D721Med (cell line): ENCODE results near the gene DYNLL1.

ENCODE experiments used
- DNase-seq: peaks from one replicate; pipeline ENCODE4 v3.0.0; 2011; ENCODE audit warnings: low spot score; ENCODE audit not compliant: insufficient read length
- FAIRE-seq: peaks from 2 replicates; lab custom pipeline; 2011; peaks lifted over from hg19 to GRCh38; lab: Jason Lieb, UNC
- TF ChIP-seq, protein P1 (sequence below): IDR thresholded peaks from 2 replicates; pipeline ENCODE4 v1.5.1; 2012; ENCODE audit warnings: mild to moderate bottlenecking, control low read depth; ENCODE audit not compliant: insufficient read depth; ENCODE audit errors: missing control alignments

Gene DYNLL1

DNA sequence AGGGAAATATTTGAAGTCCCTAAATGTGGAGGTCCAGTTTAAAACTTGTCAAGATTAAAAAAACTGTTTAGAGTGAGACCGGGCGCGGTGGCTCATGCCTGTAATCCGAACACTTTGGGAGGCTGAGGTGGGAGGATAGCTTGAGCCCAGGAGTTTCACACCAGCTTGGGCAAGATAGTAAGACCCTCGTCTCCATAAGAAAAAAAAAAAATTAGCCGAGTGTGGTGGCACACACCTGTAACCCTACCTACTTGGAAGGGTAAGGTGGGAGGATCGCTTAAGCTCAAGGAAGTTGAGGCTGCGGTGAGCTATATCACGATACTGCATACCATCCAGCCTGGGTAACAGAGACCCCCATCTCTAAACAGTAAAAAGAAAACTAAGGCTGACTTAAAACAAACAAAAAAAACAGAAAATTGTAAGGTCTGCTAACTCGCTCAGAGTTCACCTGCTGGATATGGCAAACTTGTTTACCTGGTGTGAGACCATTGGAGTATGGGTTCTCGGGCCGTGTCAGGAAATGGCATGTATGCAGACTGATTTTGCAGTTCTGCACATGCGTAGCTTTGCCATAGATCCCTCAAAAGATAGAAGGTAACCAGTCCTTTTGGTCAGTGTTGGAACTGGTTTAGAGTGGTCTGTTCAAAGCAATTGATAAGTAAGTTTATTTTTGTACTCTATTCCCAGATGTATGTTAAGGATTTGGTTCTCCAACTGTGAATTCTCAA is 40.3 kb downstream of the DYNLL1 start:
- TF ChIP-seq, protein P1, sequence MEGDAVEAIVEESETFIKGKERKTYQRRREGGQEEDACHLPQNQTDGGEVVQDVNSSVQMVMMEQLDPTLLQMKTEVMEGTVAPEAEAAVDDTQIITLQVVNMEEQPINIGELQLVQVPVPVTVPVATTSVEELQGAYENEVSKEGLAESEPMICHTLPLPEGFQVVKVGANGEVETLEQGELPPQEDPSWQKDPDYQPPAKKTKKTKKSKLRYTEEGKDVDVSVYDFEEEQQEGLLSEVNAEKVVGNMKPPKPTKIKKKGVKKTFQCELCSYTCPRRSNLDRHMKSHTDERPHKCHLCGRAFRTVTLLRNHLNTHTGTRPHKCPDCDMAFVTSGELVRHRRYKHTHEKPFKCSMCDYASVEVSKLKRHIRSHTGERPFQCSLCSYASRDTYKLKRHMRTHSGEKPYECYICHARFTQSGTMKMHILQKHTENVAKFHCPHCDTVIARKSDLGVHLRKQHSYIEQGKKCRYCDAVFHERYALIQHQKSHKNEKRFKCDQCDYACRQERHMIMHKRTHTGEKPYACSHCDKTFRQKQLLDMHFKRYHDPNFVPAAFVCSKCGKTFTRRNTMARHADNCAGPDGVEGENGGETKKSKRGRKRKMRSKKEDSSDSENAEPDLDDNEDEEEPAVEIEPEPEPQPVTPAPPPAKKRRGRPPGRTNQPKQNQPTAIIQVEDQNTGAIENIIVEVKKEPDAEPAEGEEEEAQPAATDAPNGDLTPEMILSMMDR: no peak
- no peak for DNase-seq
- no peak for FAIRE-seq

DNA sequence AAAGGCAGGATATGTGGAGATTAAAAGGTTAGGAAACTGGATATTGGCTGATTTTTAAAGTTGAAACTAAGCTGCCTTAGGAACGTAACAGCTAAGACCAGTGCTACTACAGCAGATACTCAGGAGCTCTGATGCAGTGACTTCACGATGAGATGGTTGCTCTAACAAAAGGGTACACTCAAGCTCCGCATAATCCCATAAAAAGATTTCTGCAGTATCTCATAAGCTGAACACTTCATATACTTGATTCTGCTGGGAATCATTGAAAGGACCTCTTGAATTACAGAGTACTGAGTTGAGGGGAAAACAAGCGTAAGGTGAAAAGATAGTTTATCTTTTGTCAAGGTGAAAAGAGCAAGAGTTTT is 41.9 kb downstream of the DYNLL1 start:
- TF ChIP-seq, protein P1: no peak

DNA sequence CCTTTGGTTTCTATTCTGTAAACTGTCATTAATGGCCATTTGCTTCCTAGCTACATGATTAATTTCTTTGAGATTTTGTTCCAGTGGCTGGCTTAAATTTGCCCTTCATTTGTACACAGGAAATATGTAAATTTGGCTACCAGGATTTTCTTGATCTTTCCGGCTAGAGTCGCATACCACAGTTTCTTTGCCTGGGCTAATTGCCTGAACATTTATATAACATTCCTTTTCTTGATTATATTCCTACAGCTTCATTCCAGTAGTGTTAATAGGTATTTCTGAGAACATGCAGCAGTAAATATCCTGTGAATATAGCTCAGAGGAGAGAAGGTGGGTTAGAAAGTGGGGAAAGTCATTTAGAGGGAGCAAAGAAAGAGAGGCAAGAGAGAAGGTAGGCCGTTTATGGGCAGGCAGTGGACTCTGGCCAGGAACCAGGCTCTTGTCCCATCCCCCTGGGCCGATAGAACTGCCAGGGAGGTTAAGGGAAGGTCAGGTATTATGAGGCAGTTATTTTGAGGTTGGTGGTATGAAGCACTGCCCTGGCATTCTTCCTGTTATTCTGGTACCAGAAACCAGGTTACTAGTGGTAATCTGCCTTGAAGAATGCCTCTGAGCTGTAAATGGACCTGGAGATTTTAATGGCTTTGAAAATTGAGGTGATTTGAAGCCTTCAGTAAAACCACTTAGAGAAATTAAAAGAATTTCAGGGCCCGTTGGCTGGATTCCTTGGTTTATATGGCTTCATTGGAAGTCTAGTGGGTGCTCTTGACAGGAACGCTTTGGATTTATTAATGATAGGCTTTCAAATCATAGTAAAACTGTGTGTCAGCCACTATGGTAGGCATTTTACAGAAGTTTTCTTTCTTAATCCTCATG is 42.6 kb downstream of the DYNLL1 start:
- DNase-seq (no peak), FAIRE-seq (no peak)
- TF ChIP-seq, protein P1: no peak

More for the DNA sequence above, 41.9 kb downstream of the DYNLL1 start:
- DNase-seq (no peak), FAIRE-seq (no peak)

DNA sequence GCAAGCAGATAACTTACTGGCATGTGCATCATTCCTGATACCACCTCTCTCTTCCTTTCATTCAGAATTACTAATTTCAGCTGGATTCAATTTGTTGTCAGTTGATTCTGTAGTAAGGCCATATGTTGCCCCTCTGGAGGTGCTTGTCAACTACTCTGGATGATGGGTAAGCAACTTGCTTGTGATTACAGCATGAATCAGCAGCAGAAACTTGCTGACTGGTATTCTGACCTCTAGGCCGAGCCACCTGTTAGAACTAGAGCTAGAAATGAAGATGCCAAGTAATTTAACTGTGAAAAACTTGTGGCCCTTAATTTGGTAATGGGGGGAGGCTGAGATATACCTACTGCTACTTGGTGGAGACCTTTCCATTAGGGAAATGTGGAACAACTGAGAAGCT is 43.4 kb downstream of the DYNLL1 start:
- TF ChIP-seq, protein P1: no peak
- FAIRE-seq (no peak), DNase-seq (no peak)

DNA sequence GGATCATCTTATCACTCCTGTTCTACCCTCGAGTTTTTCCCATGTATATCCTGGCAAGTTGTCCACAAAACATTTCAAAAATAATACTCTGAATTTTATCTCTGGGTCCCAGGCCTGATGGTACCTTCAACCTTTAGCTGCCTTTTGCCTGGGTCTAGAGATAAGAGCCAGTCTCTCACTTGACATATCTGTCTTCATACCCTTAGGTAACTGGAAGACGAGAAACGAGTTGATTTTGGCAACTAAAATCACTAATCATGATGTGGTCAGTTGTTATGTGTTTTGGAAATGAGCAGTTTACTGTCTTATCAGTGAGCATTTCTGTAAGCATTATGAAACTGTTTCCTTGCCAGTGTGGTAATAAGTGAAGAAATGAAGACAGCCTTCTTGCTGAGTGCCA is 44.5 kb downstream of the DYNLL1 start:
- TF ChIP-seq, protein P1: no peak
- DNase-seq (no peak), FAIRE-seq (no peak)

DNA sequence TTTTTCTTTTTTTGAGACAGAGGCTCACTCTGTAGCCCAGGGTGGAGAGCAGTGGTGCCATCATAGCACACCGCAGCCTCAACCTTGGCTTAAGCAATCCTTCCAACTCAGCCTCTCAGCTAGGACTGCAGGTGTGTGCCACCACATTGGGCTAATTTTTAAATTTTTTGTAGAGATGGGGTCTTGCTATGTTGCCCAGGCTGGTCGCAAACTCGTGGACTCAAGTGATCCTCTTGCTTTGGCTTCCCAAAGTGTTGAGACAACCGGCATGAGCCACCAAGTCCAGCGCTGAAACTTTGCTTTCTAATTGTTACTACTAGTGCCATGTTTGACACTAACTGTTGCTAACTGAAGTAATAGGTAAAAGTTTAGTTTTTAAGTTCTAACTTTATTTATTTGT is 46.3 kb downstream of the DYNLL1 start:
- TF ChIP-seq, protein P1: no peak
- DNase-seq: no peak
- FAIRE-seq: no peak
